ENCODE data around the gene CDHR2.
A peak's percentile ranks its signal among the peaks of the same experiment; 100 is the strongest.
"Not testable (repeated sequence)": the region's sequence is repeated elsewhere in the genome, so short reads cannot be mapped to it uniquely, and the experiment has no call there.

CDHR2 gene

GRCh38 chr5:176542596-176543427 is 6.3 kb upstream of the CDHR2 start:
- peak in 1 of 2 experiments; percentile 18 for DNase-seq

DNA sequence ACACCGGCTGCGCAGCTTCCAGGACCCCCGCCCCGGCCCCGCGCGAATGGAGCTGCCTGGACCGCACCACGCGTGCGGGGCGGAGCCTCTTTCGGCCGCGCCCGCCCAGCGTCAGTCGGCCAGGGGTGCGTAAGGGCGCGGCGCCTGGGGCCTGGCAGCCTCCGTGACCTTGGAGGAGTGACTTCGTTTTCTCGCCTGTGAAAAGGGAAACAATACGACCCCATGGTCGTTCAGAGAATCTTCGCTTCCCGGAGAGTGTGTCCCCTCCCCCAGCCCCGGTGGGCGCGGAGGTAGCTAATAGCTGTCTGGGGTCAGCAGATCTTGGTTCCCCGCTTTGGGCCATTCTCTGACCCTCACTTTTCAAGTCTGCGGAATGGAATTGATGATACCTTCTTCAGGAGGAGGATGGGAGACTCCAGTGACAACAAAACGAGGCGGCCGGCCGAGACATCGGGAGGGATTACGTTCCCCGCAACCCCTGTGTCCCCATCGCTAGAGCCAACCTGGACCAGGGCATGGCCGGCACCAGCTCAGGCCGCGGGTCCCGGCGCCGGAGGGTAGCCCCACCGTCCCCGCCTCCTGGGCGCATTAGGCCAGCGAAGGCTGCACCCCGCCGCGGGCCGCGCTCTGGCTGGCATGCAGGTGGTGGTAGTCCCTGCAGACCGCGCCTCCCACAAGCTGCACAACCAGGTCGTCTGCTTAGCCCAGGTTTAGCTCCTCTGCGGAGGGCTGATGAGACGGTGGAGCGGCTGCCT is 5.5 kb upstream of the CDHR2 start:
- peak; percentile 41 to 69 for DNase-seq

- DNase-seq, result no peak
These were observed 3.8 kb upstream of the CDHR2 start for GRCh38 chr5:176545388-176545736.

- DNase-seq, result no peak
These were observed 3.2 kb upstream of the CDHR2 start for GRCh38 chr5:176545737-176546509.

DNA sequence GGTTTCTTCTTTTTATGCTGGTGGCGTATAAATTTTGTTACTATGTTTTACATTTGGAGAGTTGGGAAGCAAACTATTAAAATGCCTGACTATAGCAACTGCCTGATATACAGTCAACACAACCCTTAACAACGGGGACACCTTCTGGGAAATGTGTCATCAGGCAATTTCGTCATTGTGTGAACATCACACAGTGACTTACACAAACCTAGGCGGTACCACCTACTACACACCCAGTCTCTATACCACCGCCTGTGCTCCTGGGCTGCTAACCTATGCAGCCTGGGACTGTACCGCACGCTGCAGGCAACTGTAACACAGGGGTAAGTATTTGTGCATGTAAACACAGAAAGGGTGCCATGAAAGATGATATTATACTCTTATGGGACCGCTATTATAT is 1.3 kb upstream of the CDHR2 start:
- DNase-seq, result peak in 1 of 2 experiments; percentile 24

DNA sequence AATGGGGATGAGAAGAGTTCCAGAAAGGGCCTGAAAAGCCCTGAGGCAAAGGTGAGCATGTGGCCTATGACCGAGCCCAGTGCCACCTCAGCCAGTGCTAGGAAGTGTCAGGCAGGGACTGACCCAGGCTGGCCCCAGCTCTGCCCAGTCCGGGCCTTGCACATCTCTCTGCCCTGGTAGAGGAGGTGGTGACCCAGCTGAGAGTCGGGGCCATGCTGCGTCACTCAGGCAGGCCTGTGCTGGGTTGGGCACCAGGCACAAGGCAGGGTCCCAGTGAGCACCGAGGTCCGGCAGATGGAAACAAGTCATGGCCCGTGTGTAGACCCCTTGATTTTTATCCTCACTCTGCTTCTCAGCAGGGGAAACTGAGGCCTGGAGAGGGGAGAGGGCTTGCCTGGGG is 729 bp downstream of the CDHR2 start:
- no peak for DNase-seq

GRCh38 chr5:176550275-176550831 is 1.2 kb downstream of the CDHR2 start:
- no peak for DNase-seq

GRCh38 chr5:176550937-176551336 is 1.8 kb downstream of the CDHR2 start:
- not testable (repeated sequence) for DNase-seq

- DNase-seq, result no peak
These were observed 3.3 kb downstream of the CDHR2 start for GRCh38 chr5:176552332-176552869.

DNA sequence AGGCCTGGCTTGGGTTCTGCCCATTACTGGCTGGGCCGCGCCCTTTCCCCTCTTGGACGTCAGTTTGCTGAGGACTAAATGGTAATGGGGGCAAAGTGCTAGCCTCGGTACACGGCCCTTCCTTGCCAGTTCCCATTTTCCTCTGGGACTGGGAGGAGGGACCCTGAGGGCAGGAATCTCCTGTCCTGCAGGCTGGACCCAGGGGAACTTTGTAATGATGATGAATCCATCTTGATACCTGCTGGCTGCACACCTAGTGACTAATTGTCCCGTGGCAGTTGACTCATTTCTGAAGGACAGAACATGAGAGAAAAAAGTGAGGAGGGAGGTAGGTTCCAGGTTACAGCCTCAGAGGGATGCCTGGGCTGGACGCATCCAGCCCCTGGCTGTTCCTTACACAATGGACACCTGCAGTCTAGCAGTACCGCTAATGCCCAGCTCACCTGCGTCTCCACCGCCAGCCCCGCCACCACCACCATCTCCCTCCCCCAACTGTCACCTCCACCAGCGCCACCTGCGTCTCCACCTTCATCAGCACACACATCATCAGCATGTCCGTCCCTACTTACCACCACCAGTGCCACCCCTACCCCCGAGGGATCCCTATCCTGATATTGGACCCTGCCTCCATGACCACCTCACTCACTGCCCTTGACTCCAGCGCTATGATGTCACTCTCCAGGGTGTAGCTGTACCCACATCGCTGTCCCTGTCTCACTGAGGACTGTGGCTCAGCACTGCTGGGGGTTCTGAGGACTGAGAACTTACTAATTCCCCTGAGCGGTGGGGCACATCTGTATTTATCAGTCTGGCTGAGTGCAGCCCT is 4.3 kb downstream of the CDHR2 start:
- DNase-seq, result no peak

GRCh38 chr5:176557846-176558245 is 8.7 kb downstream of the CDHR2 start:
- no peak for DNase-seq

DNA sequence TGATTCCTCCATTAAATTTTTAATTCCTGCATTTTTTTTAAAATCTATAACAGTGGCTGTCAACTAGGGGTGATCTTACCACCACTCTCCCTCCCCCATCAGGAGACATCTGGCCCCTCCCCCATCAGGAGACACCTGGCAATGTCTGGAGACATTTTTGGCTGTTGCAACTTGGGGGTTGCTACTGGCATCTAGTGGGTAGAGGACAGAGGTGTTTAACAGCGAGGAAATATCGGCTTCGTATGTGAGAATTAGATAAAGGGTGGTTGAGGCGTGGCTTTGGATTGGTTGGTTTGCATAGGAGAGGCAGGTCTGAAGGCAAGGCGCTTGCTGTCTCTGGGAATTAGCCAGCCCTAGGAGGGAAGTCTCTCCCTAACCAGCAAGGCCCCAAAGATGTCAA is 10.5 kb downstream of the CDHR2 start:
- DNase-seq, result no peak

- no peak for DNase-seq
These were observed 11.2 kb downstream of the CDHR2 start for GRCh38 chr5:176560364-176560763.

DNA sequence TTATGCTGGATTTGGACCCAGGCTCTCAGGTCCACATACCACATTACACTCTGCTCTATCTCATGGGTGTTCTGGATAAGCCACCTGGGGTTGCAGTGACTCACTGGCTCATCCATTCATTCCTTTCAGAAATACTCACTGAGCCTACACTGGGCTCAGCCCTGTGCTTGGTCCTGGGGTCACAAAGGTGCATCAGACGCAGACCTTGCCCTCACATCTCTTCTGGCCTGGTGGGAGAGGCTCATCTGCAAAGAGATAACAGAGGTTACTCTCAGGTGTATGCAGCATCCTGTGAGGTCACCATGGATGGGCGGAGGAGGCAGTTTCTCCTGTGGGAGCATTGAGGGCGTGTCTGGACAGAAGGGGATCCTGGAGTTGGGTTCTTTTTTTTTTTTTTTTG is 12.1 kb downstream of the CDHR2 start:
- DNase-seq, result no peak

DNA sequence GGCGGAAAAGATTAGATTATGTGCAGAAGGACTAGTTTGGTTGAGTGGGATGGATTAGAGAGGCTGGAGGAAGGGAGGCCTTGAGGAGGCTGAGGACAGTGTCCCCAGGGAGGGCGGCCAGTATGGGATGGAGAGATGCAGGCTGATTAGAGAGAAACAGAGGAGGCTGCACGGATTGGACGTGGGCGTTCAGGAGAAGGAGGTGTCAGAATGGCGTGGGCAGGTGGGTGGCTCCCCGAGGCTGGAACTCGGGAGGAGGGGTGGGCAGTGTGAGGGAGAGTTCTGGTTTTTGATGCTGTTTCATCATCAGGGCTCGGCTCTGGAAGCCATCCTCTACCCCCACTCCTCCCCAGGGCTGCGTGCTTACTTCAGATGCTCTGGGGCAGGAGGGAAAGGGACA is 13.0 kb downstream of the CDHR2 start:
- DNase-seq, result no peak

DNA sequence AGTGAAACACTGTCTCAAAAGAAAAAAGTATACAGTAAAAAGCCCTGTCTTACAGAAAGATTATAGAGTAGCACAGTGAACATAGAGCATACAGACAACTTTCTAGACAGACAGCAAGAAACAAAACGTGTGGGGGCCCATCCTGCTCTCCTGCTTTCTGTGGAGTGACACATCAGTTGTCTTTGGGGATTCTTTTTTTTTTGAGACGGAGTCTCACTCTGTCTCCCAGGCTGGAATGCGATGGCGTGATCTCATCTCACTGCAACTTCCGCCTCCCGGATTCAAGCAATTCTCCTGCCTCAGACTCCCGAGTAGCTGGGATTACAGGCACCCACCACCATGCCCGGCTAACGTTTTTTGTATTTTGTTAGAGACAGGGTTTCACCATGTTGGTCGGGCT is 14.9 kb downstream of the CDHR2 start:
- DNase-seq, result no peak

DNA sequence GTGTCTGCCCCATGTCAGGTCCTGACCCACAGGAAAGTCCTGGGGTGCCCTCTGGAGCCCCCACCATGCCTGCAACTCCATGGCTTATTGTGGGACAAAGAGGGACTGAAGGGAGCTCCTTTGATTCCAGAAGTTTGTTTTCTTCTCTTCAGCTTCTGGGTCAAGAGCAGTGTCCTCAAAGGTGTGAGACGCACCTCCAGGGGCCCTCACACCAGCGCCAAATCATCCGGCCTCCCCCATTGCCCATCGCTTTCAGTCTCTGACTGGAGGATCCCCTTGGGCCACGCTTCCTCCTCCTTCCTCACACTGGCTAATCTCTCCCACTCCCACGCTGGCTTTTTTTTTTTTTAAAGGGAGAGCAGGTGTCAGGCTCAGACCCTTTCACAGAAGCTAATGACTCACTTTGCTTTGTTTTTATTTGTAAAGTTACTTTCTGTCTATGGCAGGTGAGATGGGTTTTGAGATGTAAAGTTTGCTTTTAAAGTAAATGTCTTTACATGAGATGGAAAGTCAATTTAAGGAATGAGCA is 16.7 kb downstream of the CDHR2 start:
- no peak for DNase-seq

GRCh38 chr5:176568657-176569056 is 19.5 kb downstream of the CDHR2 start:
- DNase-seq, result no peak

- no peak for DNase-seq
These were observed 20.9 kb downstream of the CDHR2 start for GRCh38 chr5:176570044-176570443.

- DNase-seq, result peak in 1 of 2 experiments; percentile 44
These were observed 24.6 kb downstream of the CDHR2 start for GRCh38 chr5:176573564-176574296.

GRCh38 chr5:176574297-176574591 is 25.1 kb downstream of the CDHR2 start:
- DNase-seq, result no peak

All from SW 1271 (cell line).